Endothelial cell of umbilical vein (primary cell): ENCODE results near the gene MEIOSIN. TPM values are rescaled to one million over a fixed set of nuclear protein-coding genes. Genes with fewer than 3 reads are reported as not detected.

ENCODE experiments used
- BruUV-seq: library from RNA; stranded (reverse); fragments of 400-500 nt; replicated peaks from 2 replicates; lab custom pipeline; 2021; lab: Mats Ljungman, UMichigan
- CTCF ChIA-PET: fragments of 300-600, 350-600 bp; sonication (Branson Sonifier 250); formaldehyde crosslinking; loops from one replicate; lab custom pipeline; 2021; ENCODE audit warnings: antibody characterized with exemption, inconsistent platforms; lab: Charles Lee
- POLR2A ChIA-PET: fragments of 300-600, 350-600 bp; sonication (Branson Sonifier 250); formaldehyde crosslinking; loops from one replicate; lab custom pipeline; 2021; ENCODE audit warnings: antibody characterized with exemption, inconsistent platforms; lab: Charles Lee
- DNase-seq: peaks from one replicate; pipeline ENCODE4 v3.0.0-alpha.2; 2011; ENCODE audit warnings: low read depth, low spot score
- FAIRE-seq: peaks from 2 replicates; lab custom pipeline; 2011; peaks lifted over from hg19 to GRCh38; lab: Jason Lieb, UNC
- H2AFZ ChIP-seq: 2 replicates; pipeline ENCODE4 v1.6.0; 2012; ENCODE audit warnings: low read depth, low read length, control low read depth, inconsistent platforms
- H3K27ac ChIP-seq: 2 replicates; pipeline ENCODE4 v1.5.1; 2011; ENCODE audit warnings: low read depth, mild to moderate bottlenecking, control low read depth, low read length, moderate library complexity; ENCODE audit not compliant: insufficient read depth
- H3K27me3 ChIP-seq, 2 experiments: 2 replicates each; pipeline versions ENCODE4 v1.6.0 to v1.6.1; 2011; ENCODE audit warnings: low read length in 2 of 2, mixed read lengths in 1 of 2; ENCODE audit not compliant: control insufficient read depth in 2 of 2, insufficient read depth in 2 of 2
- H3K36me3 ChIP-seq, 2 experiments: 2 replicates in 1 of 2; 3 replicates in 1 of 2; pipeline ENCODE4 v1.5.1; 2011; ENCODE audit warnings: low read length in 2 of 2, mild to moderate bottlenecking in 1 of 2, moderate library complexity in 1 of 2; ENCODE audit not compliant: control insufficient read depth in 2 of 2, insufficient read depth in 2 of 2; ENCODE audit errors: extremely low read depth in 1 of 2
- H3K4me1 ChIP-seq: 3 replicates; pipeline ENCODE4 v1.5.1; 2011; ENCODE audit warnings: mild to moderate bottlenecking, low read length; ENCODE audit not compliant: control insufficient read depth, insufficient read depth; ENCODE audit errors: extremely low read depth
- H3K4me2 ChIP-seq: 2 replicates; pipeline ENCODE4 v1.6.1; 2011; ENCODE audit warnings: low read length, control low read depth, mixed read lengths; ENCODE audit not compliant: insufficient read depth
- H3K4me3 ChIP-seq, 3 experiments: fragments of 200-600 bp in 1 of 3; sonication (generic), shearing (Covaris generic) in 1 of 3; replicated peaks in 1 of 3; 2 replicates each; pipeline ENCODE4 v1.5.1; 2011 to 2016; ENCODE audit warnings: control low read depth in 3 of 3, low read length in 3 of 3, mild to moderate bottlenecking in 2 of 3, inconsistent platforms in 1 of 3, low read depth in 1 of 3, moderate library complexity in 1 of 3; ENCODE audit not compliant: insufficient read depth in 1 of 3
- H3K79me2 ChIP-seq: 2 replicates; pipeline ENCODE4 v1.6.0; 2012; ENCODE audit warnings: low read length, inconsistent platforms; ENCODE audit not compliant: control insufficient read depth, insufficient read depth
- H3K9ac ChIP-seq: replicated peaks from 2 replicates; pipeline ENCODE3; 2011; ENCODE audit warnings: low read length, control low read depth; ENCODE audit not compliant: insufficient read depth; ENCODE audit errors: extremely low read depth
- H3K9me1 ChIP-seq: replicated peaks from 3 replicates; pipeline ENCODE4 v1.6.0; 2011; ENCODE audit warnings: mild to moderate bottlenecking, low read length; ENCODE audit not compliant: control insufficient read depth, insufficient read depth; ENCODE audit errors: extremely low read depth
- H3K9me3 ChIP-seq: replicated peaks from 2 replicates; pipeline ENCODE4 v1.5.1; 2012; ENCODE audit warnings: low read length, inconsistent platforms; ENCODE audit not compliant: control insufficient read depth, insufficient read depth
- H4K20me1 ChIP-seq: replicated peaks from 2 replicates; pipeline ENCODE3; 2011; ENCODE audit warnings: mild to moderate bottlenecking, low read length; ENCODE audit not compliant: control insufficient read depth, insufficient read depth; ENCODE audit errors: extremely low read depth
- CTCF ChIP-seq, 2 donors: IDR thresholded peaks; 1 replicate in 1 of 2; 2 replicates in 1 of 2; pipeline ENCODE4 v1.5.1; 2011; ENCODE audit warnings: low read length in 2 of 2, mild to moderate bottlenecking in 2 of 2, moderate library complexity in 2 of 2, control low read depth in 1 of 2, inconsistent platforms in 1 of 2, low read depth in 1 of 2; ENCODE audit not compliant: insufficient read depth in 1 of 2; ENCODE audit errors: extremely low read depth in 1 of 2
- EZH2 ChIP-seq: IDR thresholded peaks from 2 replicates; pipeline ENCODE4 v1.6.1; 2012; ENCODE audit warnings: borderline replicate concordance, low read depth, mild to moderate bottlenecking, moderate library complexity, low read length, inconsistent platforms; ENCODE audit not compliant: severe bottlenecking
- FOS ChIP-seq: IDR thresholded peaks from 2 replicates; pipeline ENCODE4 v1.6.1; 2011; ENCODE audit warnings: mild to moderate bottlenecking, low read length, moderate library complexity, borderline replicate concordance; ENCODE audit not compliant: insufficient read depth
- GATA2 ChIP-seq: IDR thresholded peaks from 2 replicates; pipeline ENCODE4 v1.7.0; 2011; ENCODE audit warnings: low read depth, mild to moderate bottlenecking, moderate library complexity, mixed read lengths, low read length; ENCODE audit not compliant: insufficient read length, insufficient read depth
- JUN ChIP-seq: IDR thresholded peaks from 2 replicates; pipeline ENCODE4 v1.6.1; 2011; ENCODE audit warnings: borderline replicate concordance, low read depth; ENCODE audit not compliant: insufficient read length, insufficient read depth
- MYC ChIP-seq: IDR thresholded peaks from one replicate; pipeline ENCODE4 v1.6.1; 2011; ENCODE audit warnings: mild to moderate bottlenecking, low read depth, low read length
- POLR2A ChIP-seq: IDR thresholded peaks from 2 replicates; pipeline ENCODE4 v1.6.1; 2012; ENCODE audit warnings: low read depth, mild to moderate bottlenecking, control low read depth, low read length
- POLR2AphosphoS5 ChIP-seq: IDR thresholded peaks from 2 replicates; pipeline ENCODE4 v1.6.1; 2012; ENCODE audit warnings: low read depth, mild to moderate bottlenecking, control low read depth, low read length, moderate library complexity; ENCODE audit not compliant: insufficient read depth
- dilution Hi-C: fragments of 300-500 bp; cut with MboI; formaldehyde crosslinking; loops from one replicate; pipeline ENCODE4 v1.15.0; 2019; ENCODE audit warnings: low sequenced_read_pairs; ENCODE audit not compliant: extremely low pct_ligation_motif_present
- intact Hi-C: fragments of 100-400 bp; cut with micrococcal nuclease; formaldehyde crosslinking; loops from one replicate; pipeline ENCODE4 v1.10.0; 2022
- polyA plus RNA-seq, 4 experiments: library from polyadenylated mRNA; depleted of rRNA in 3 of 4; stranded (reverse) in 3 of 4; unstranded in 1 of 4; fragments of >200 nt; gene quantifications; 2 replicates each; pipeline versions ENCODE4 v1.2.1 to v1.2.3, GENCODE V29; 2011 to 2012; ENCODE audit warnings: missing spikeins in 1 of 4
- total RNA-seq: library from RNA; stranded (reverse); gene quantifications from 2 replicates; pipeline ENCODE4 v1.2.3, GENCODE V29; 2021
- TF ChIP-seq, protein P1 (sequence below): IDR thresholded peaks from 2 replicates; pipeline ENCODE4 v1.6.1; 2011; ENCODE audit not compliant: insufficient read depth, insufficient read length

Gene MEIOSIN
- total and polyA plus RNA-seq, 2 donors (not counting 3 experiments of a cell fraction or from before 2014, with no cell fraction given), result not detected

DNA sequence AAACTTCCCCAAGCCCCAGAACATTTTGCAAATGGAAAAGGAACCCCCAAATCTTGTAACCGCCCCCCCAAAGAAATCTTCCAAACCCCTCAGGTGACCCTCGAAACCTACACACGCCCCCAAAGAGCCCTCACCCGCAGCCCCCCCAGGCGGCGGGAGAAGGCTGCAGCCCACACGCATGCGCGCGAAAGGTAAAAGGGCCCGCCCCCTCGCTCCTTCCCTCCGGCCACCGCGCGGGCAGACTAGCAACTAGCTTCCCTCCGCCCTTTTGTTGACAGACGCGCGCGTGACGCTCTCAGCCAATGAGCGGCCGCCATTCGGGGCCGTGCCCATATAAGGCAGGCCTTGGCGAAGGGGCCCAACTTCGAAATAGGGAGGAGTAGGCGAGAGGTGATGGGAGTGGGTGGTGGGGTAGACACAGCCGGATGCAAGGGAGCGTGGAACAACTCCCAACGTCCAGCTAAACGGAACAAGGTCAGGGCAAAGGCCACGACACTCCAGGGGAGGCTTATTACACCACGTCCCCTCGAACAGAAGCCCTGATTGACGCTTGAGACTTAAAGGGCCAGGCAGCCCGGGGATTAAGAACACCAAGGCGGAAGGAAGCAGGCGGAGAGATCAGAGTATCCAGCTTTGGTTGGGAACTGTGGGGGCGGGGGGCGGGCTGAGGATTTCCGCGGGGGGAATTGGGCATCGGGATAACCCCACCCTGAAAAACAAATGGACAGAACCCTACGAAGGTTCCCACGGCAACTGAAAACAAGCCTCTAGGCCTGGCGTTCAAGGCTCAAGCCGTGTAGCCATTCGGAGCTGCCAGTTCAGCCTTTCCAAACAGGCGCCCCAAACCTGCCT lies 15.9 kb upstream of the MEIOSIN start:
- intact Hi-C loops, result loop anchor here (1.0 kb wide), 2 partner anchors 25 to 52 kb away; partner anchors contain the start of genes QPCTL and SIX5
- TSS peak; percentile 86 for BruUV-seq

More for the DNA sequence above, 15.9 kb upstream of the MEIOSIN start:
- Histone ChIP-seq H3K9ac (peak overlapping the region; percentile 76), H3K9me1 (no peaks in the 10 kb centered on the region), H3K36me3 (peaks cover 0 to 9% of the 10 kb centered on the region in 2 experiments), H3K4me1 (peaks cover 20% of the 10 kb centered on the region), H2AFZ (peak overlapping the region; percentile 54), H3K4me3 (peak overlapping the region; percentile 54 to 93 (median 61)), H3K9me3 (no peaks in the 10 kb centered on the region), H4K20me1 (no peaks in the 10 kb centered on the region), H3K4me2 (peak overlapping the region; percentile 98), H3K27ac (peak overlapping the region; percentile 43), H3K27me3 (no peaks in the 10 kb centered on the region), H3K79me2 (peaks cover 25% of the 10 kb centered on the region)
- DNase-seq (peak; percentile 100), FAIRE-seq (peak; percentile 96)
- TF ChIP-seq, protein P1, sequence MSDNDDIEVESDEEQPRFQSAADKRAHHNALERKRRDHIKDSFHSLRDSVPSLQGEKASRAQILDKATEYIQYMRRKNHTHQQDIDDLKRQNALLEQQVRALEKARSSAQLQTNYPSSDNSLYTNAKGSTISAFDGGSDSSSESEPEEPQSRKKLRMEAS, result peak; percentile 84
- peak; percentile 85 for TF ChIP-seq POLR2AphosphoS5
- peak; percentile 4 for TF ChIP-seq FOS
- no peak for TF ChIP-seq MYC
- no peak for TF ChIP-seq JUN
- TF ChIP-seq CTCF (IDR thresholded peaks at IDR 0.05; ENCODE audit: extremely low read depth in 1 of 2, insufficient read depth in 1 of 2, low read depth in 1 of 2, low read length in 2 of 2), result peak in 1 of 2 donors; percentile 33
- no peak for TF ChIP-seq EZH2
- TF ChIP-seq POLR2A, result no peak
- no peak for TF ChIP-seq GATA2
- ChIA-PET POLR2A (interaction anchor here (0.6 to 2.2 kb wide), 7 partner anchors 10 to 151 kb away, joined by 3 to 24 read pairs (median 4); partner anchors contain the start of genes FBXO46, QPCTL, SIX5 and SNRPD2), CTCF (interaction anchor here (0.6 to 3.7 kb wide), 16 partner anchors 12 to 278 kb away, joined by 3 to 51 read pairs (median 4); partner anchors contain the start of genes DMPK, DMWD, FBXO46 and QPCTL)
- dilution Hi-C loops, result no loop called here
